ENCODE data around the gene RNF113A.
"Not testable (repeated sequence)": the region's sequence is repeated elsewhere in the genome, so short reads cannot be mapped to it uniquely, and the experiment has no call there.

Gene RNF113A

DNA sequence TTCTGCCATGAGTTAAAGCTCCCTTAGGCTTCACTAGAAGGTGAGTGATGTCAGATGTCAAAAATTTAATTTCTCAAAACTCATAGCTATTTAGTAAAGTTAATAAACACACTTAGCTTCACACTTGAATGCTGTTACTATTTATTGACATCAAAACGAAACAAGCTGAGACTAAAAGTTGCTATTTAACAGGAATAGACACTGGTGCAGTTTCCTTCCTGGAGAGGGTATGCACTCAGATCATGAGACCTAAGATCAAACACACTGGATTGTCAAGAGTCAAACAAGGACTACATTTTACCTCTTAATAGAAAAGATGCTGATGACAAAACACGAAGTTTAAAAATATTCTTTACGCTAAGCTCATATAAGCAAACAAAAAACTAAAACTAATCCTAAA is 37.6 kb downstream of the RNF113A start:
- DNase-seq (ENCODE audit: low spot score) = no peak

DNA sequence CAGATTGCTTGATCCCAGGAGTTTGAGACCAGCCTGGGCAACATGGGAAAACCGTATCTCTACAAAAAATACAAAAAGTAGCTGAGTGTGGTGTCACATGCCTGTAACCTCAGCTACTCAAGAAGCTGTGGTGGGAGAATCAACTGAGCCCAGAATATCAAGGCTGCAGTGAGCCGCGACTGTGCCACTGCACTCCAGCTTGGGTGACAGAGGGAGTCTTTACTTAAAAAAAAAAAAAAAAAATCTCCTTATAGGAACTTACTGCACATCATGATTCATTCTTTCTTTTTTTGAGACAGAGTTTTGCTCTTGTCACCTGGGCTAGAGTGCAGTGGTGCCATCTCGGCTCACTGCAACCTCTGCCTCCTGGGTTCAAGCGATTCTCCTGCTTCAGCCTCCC is 43.1 kb downstream of the RNF113A start:
- DNase-seq (ENCODE audit: low spot score) = no peak

DNA sequence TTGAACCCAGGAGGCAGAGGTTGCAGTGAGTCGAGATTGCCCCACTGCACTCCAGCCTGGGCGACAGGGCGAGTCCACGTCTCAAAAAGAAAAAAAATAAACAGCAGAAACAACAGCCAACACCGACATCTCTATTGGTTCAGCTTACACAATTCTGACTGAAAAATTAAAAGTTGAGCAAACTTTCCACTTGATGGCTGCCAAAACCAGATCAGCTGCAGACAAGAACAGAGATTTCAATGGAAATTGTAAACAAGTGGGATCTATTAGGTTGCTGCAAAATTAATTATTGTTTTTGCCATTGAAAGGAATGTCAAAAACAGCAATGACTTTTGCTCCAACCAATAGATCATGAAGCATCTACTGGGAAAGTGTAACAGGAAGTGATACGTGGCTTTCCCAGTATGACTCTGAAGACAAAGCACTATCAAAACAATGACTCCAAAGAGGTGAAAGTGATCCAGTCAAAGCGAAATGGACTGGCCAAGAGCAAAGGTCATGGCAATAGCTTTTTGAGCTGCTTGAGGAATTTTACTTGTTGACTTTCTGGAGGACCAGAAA is 45.1 kb downstream of the RNF113A start:
- DNase-seq (ENCODE audit: low spot score) = no peak

DNA sequence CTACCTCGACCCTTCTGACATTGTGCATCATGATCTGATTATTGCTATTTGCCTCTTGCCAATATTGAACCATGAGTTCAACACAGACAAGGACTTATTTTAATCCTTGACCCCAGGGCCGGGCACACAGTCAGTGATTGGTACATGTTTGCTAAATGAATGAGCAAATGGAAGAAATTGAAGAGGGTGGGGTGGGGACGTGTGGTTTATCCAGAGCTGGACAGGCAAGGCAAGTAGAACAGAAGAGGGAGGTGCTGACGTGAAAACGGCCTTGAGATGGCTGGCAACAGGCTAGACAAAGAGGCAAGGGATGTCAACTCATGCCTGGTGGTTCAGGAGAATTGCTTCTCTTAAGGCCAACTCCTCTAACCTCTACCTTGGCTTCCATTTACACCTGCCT is 47.3 kb downstream of the RNF113A start:
- DNase-seq (ENCODE audit: low spot score) = not testable (repeated sequence)

DNA sequence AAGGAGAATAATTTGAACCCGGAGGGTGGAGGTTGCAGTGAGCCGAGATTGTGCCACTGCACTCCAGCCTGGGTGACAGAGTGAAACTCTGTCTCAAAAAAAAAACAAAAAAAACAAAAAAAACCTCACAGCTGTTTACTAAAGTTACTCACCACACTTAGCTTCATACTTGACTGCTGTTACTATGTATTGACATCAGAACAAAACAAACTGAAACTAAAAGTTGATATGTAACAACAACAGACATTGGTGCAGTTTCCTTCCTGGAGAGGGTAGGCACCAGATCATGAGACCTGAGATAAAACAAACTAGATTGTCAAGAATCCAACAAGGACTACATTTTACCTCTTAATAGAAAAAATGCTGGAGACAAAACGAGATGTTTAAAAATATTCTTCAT is 49.8 kb downstream of the RNF113A start:
- peak; percentile 62 for DNase-seq (ENCODE audit: low spot score)
